Measurements from ENCODE around the gene TRIM63.

Gene TRIM63

DNA sequence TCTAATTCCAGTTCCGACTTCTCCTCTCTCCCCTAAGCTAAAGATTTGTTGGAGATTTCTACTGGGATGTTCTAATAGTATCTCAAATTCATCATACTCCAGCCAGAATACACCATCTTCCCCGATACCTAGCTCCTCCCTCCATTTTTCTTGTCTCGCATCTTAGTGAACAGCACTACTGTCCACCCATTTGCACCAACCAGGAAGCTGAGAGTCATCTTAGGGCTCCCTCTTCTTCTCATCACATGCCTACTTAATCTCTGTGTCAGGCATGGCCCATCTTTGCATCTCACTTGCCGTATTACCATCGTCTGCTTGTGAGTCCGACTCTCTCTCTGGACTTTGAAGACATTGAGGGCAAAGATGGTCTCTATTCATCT is 3.5 kb upstream of the TRIM63 start:
- no peak for TF ChIP-seq CTCF (IDR thresholded peaks at IDR 0.05; ENCODE audit: extremely low read depth, insufficient read depth, missing control alignments)
- in situ Hi-C loops (cut with MboI; ENCODE audit: low pct_unique_long_range_greater_than_20kb, low sequenced_read_pairs, unreplicated experiment), result no loop called here
- DNase-seq (ENCODE audit: low spot score), result no peak

- in situ Hi-C loops (cut with MboI; ENCODE audit: low pct_unique_long_range_greater_than_20kb, low sequenced_read_pairs, unreplicated experiment), result no loop called here
- DNase-seq (ENCODE audit: low spot score), result no peak
- TF ChIP-seq CTCF (IDR thresholded peaks at IDR 0.05; ENCODE audit: extremely low read depth, insufficient read depth, missing control alignments), result no peak
Observed at GRCh38 chr1:26070296-26070962, 3.0 kb upstream of the TRIM63 start.

DNA sequence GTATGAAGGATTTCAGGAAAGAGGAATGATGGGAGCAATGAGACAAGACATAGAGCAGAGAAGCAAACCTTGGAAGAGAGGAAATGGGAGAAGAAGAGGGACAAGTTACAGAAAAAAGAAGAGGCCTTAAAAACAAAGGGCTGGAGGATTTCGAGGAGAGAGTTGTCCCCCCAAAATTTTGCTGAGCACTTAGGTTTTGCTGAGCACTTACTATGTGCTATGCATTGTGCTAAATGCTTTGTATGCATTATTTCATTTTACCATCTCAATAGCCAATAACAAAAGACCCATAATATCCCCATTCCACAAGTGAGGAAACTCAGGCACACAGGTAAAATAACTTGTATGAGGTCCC is 2.5 kb upstream of the TRIM63 start:
- in situ Hi-C loops (cut with MboI; ENCODE audit: low pct_unique_long_range_greater_than_20kb, low sequenced_read_pairs, unreplicated experiment), result no loop called here
- DNase-seq (ENCODE audit: low spot score), result no peak
- TF ChIP-seq CTCF (IDR thresholded peaks at IDR 0.05; ENCODE audit: extremely low read depth, insufficient read depth, missing control alignments), result no peak

DNA sequence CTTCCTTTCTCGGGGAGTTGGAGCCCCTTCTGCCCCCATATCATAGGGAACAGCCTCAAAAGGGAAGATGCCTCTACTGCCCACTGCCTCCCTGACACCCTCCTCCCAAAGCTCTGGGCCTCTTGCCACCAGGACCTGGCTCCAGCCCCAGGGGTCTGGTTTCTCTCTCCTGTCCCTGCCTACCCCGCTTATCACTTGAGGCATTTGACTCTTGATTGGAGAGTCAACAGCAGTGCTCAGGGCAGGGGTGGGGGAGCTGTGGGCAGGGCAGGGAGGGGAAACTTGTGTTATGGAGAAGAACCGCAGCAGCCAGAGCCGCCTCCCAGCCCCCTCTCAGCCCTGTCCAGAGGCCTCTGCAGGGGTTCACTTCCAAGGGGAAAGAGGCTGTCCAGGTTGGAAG is 573 bp downstream of the TRIM63 start:
- DNase-seq (ENCODE audit: low spot score), result no peak
- no peak for TF ChIP-seq CTCF (IDR thresholded peaks at IDR 0.05; ENCODE audit: extremely low read depth, insufficient read depth, missing control alignments)

GRCh38 chr1:26066160-26066559 is 1.3 kb downstream of the TRIM63 start:
- no peak for DNase-seq (ENCODE audit: low spot score)
- TF ChIP-seq CTCF (IDR thresholded peaks at IDR 0.05; ENCODE audit: extremely low read depth, insufficient read depth, missing control alignments), result no peak
- in situ Hi-C loops (cut with MboI; ENCODE audit: low pct_unique_long_range_greater_than_20kb, low sequenced_read_pairs, unreplicated experiment), result no loop called here

More for the DNA sequence above, 573 bp downstream of the TRIM63 start:
- in situ Hi-C loops (cut with MboI; ENCODE audit: low pct_unique_long_range_greater_than_20kb, low sequenced_read_pairs, unreplicated experiment), result no loop called here

- DNase-seq (ENCODE audit: low spot score), result no peak
- no peak for TF ChIP-seq CTCF (IDR thresholded peaks at IDR 0.05; ENCODE audit: extremely low read depth, insufficient read depth, missing control alignments)
- in situ Hi-C loops (cut with MboI; ENCODE audit: low pct_unique_long_range_greater_than_20kb, low sequenced_read_pairs, unreplicated experiment), result no loop called here
Observed at GRCh38 chr1:26064553-26064952, 2.9 kb downstream of the TRIM63 start.

Data from GM13977 (cell line).